Nephron progenitor cell (in vitro differentiated cells): ENCODE results near the gene FHL3.
"Not testable (repeated sequence)": the region's sequence is repeated elsewhere in the genome, so short reads cannot be mapped to it uniquely, and the experiment has no call there.

Experiments used
- DNase-seq: peaks from one replicate; pipeline ENCODE4 v3.0.0; 2021
- H3K27ac Mint-ChIP-seq: 2 replicates; pipeline ENCODE4 v1.8.0; 2021; ENCODE audit warnings: mild to moderate bottlenecking, moderate library complexity, mixed read lengths
- H3K27me3 Mint-ChIP-seq: 2 replicates; pipeline ENCODE4 v1.8.0; 2021; ENCODE audit warnings: mild to moderate bottlenecking, low read depth, mixed read lengths; ENCODE audit not compliant: poor library complexity
- H3K36me3 Mint-ChIP-seq: 2 replicates; pipeline ENCODE4 v1.8.0; 2021; ENCODE audit warnings: low read depth, mixed read lengths
- H3K4me1 Mint-ChIP-seq: 2 replicates; pipeline ENCODE4 v1.8.0; 2021; ENCODE audit warnings: mixed read lengths
- H3K4me3 Mint-ChIP-seq: 2 replicates; pipeline ENCODE4 v1.8.0; 2021; ENCODE audit warnings: mild to moderate bottlenecking, moderate library complexity, mixed read lengths
- H3K9me3 Mint-ChIP-seq: 2 replicates; pipeline ENCODE4 v1.8.0; 2021; ENCODE audit warnings: mild to moderate bottlenecking, moderate library complexity, mixed read lengths
- CTCF ChIP-seq: fragments of 200-600 bp; sonication (generic); IDR thresholded peaks from 2 replicates; pipeline ENCODE4 v1.5.0; 2021; ENCODE audit warnings: antibody characterized with exemption

Gene FHL3

GRCh38 chr1:38034871-38035270, 29.6 kb upstream of the FHL3 start:
- peaks cover 17% of the 10 kb centered on the region for H3K4me1 Mint-ChIP-seq
- no peak overlapping the region for H3K4me3 Mint-ChIP-seq
- no peak overlapping the region for H3K27ac Mint-ChIP-seq
- no peaks in the 10 kb centered on the region for H3K36me3 Mint-ChIP-seq
- DNase-seq, result no peak
- H3K27me3 Mint-ChIP-seq, result peaks cover 12% of the 10 kb centered on the region
- no peak for TF ChIP-seq CTCF
- H3K9me3 Mint-ChIP-seq, result no peaks in the 10 kb centered on the region

GRCh38 chr1:38032992-38033391, 27.7 kb upstream of the FHL3 start:
- peaks cover 36% of the 10 kb centered on the region for H3K4me1 Mint-ChIP-seq
- not testable (repeated sequence) for H3K4me3 Mint-ChIP-seq, H3K27ac Mint-ChIP-seq, H3K9me3 Mint-ChIP-seq, DNase-seq, H3K27me3 Mint-ChIP-seq, H3K36me3 Mint-ChIP-seq

- no peak for TF ChIP-seq CTCF
- H3K36me3 Mint-ChIP-seq, result no peaks in the 10 kb centered on the region
- peaks cover 14% of the 10 kb centered on the region for H3K27me3 Mint-ChIP-seq
- peak overlapping the region; percentile 4 for H3K4me3 Mint-ChIP-seq
- H3K4me1 Mint-ChIP-seq, result peaks cover 51% of the 10 kb centered on the region
- no peaks in the 10 kb centered on the region for H3K9me3 Mint-ChIP-seq
- H3K27ac Mint-ChIP-seq, result no peak overlapping the region
- DNase-seq, result no peak
These were observed 26.2 kb upstream of the FHL3 start for GRCh38 chr1:38031513-38031866.

- DNase-seq, result no peak
- Mint-ChIP-seq H3K36me3 (peaks cover 1% of the 10 kb centered on the region), H3K9me3 (no peaks in the 10 kb centered on the region), H3K27me3 (peaks cover 11% of the 10 kb centered on the region), H3K27ac (no peak overlapping the region), H3K4me3 (peak overlapping the region; percentile 44), H3K4me1 (peaks cover 54% of the 10 kb centered on the region)
- TF ChIP-seq CTCF, result no peak
These were observed 25.5 kb upstream of the FHL3 start for GRCh38 chr1:38030596-38031512.

GRCh38 chr1:38029685-38030511, 24.6 kb upstream of the FHL3 start:
- DNase-seq, result peak; percentile 34
- H3K9me3 Mint-ChIP-seq, result no peaks in the 10 kb centered on the region
- peaks cover 11% of the 10 kb centered on the region for H3K27me3 Mint-ChIP-seq
- H3K4me3 Mint-ChIP-seq, result peak overlapping the region; percentile 62
- H3K36me3 Mint-ChIP-seq, result peaks cover 7% of the 10 kb centered on the region
- peak overlapping the region; percentile 12 for H3K27ac Mint-ChIP-seq
- H3K4me1 Mint-ChIP-seq, result peaks cover 54% of the 10 kb centered on the region
- no peak for TF ChIP-seq CTCF

GRCh38 chr1:38029081-38029681, 23.9 kb upstream of the FHL3 start:
- Mint-ChIP-seq H3K4me3 (peak overlapping the region; percentile 62), H3K4me1 (peaks cover 54% of the 10 kb centered on the region), H3K9me3 (no peaks in the 10 kb centered on the region), H3K27ac (peak overlapping the region; percentile 25), H3K27me3 (peaks cover 11% of the 10 kb centered on the region), H3K36me3 (peaks cover 11% of the 10 kb centered on the region)
- peak; percentile 54 for DNase-seq
- no peak for TF ChIP-seq CTCF
